Keratinocyte (primary cell): ENCODE results near the gene SYNJ1.

Experiments
- CTCF ChIP-seq, 3 experiments: IDR thresholded peaks in 1 of 3; conservative IDR thresholded peaks in 1 of 3; optimal IDR thresholded peaks in 1 of 3; 2 replicates in 2 of 3; 3 replicates in 1 of 3; pipeline versions ENCODE3 to v1.5.1; 2011; ENCODE audit warnings: low read length in 3 of 3, mild to moderate bottlenecking in 3 of 3, moderate library complexity in 2 of 3, control low read depth in 1 of 3, inconsistent platforms in 1 of 3; ENCODE audit not compliant: insufficient read depth in 2 of 3; ENCODE audit errors: extremely low read depth in 1 of 3
- EZH2 ChIP-seq: IDR thresholded peaks from one replicate; pipeline ENCODE4 v1.6.1; 2012; ENCODE audit warnings: inconsistent platforms, mild to moderate bottlenecking, low read length, moderate library complexity

GRCh38 chr21:32732544-32732943 is 4.7 kb upstream of the SYNJ1 start:
- TF ChIP-seq CTCF (optimal IDR thresholded peaks at IDR 0.05 in 1 of 3, IDR thresholded peaks at IDR 0.05 in 1 of 3, conservative IDR thresholded peaks at IDR 0.05 in 1 of 3; ENCODE audit: extremely low read depth in 1 of 3, insufficient read depth in 2 of 3, low read length in 3 of 3) (no peak), EZH2 (no peak)
